WTC11 (cell line): ENCODE data around the gene KDM2A. TPM values are rescaled to one million over a fixed set of nuclear protein-coding genes. Genes with fewer than 3 reads are reported as not detected.
"Not testable (repeated sequence)": the region's sequence is repeated elsewhere in the genome, so short reads cannot be mapped to it uniquely, and the experiment has no call there.

ENCODE experiments used
- ATAC-seq: fragments of 200-7000 bp; cut with Tn5 transposase; 2 replicates; pipeline ENCODE4 v1.10.0; 2021; ENCODE audit warnings: mild to moderate bottlenecking, moderate library complexity
- CTCF ChIA-PET: fragments of 300-600 bp; sonication (Branson Sonifier 250); formaldehyde crosslinking; loops from one replicate; lab custom pipeline; 2021; ENCODE audit warnings: antibody characterized with exemption; lab: Charles Lee
- POLR2A ChIA-PET: fragments of 350-600 bp; sonication (Branson Sonifier 250); formaldehyde crosslinking; loops from one replicate; lab custom pipeline; 2021; ENCODE audit warnings: antibody characterized with exemption; lab: Charles Lee
- DNase-seq: peaks from one replicate; pipeline ENCODE4 v3.0.0; 2021; ENCODE audit warnings: low spot score
- H3K27ac Mint-ChIP-seq: 2 replicates; pipeline ENCODE4 v1.8.0; 2021; ENCODE audit warnings: mixed read lengths
- H3K27me3 Mint-ChIP-seq: 2 replicates; pipeline ENCODE4 v1.8.0; 2021; ENCODE audit warnings: low read depth, mild to moderate bottlenecking, moderate library complexity, mixed read lengths
- H3K36me3 Mint-ChIP-seq: 2 replicates; pipeline ENCODE4 v1.8.0; 2021; ENCODE audit warnings: mixed read lengths
- H3K4me1 Mint-ChIP-seq: 2 replicates; pipeline ENCODE4 v1.8.0; 2022; ENCODE audit warnings: mixed read lengths
- H3K4me3 Mint-ChIP-seq: 2 replicates; pipeline ENCODE4 v1.8.0; 2021; ENCODE audit warnings: mild to moderate bottlenecking, moderate library complexity, mixed read lengths
- H3K9me3 Mint-ChIP-seq: 2 replicates; pipeline ENCODE4 v1.8.0; 2021; ENCODE audit warnings: mixed read lengths
- ARID4B ChIP-seq: sonication (generic); formaldehyde crosslinking; IDR thresholded peaks from 2 replicates; pipeline ENCODE4 v1.8.0; 2023; ENCODE audit warnings: missing genetic modification reagents, mild to moderate bottlenecking, borderline replicate concordance
- ATF1 ChIP-seq: sonication (generic); formaldehyde crosslinking; IDR thresholded peaks from 2 replicates; pipeline ENCODE4 v1.8.1; 2023; ENCODE audit warnings: mild to moderate bottlenecking, moderate library complexity, missing genetic modification reagents
- CBFB ChIP-seq: sonication (generic); formaldehyde crosslinking; IDR thresholded peaks from 2 replicates; pipeline ENCODE4 v1.8.1; 2022; ENCODE audit warnings: mild to moderate bottlenecking, low read depth, missing genetic modification reagents
- ELF4 ChIP-seq: sonication (generic); formaldehyde crosslinking; IDR thresholded peaks from 2 replicates; pipeline ENCODE4 v1.8.1; 2022; ENCODE audit warnings: low read depth, mild to moderate bottlenecking, moderate library complexity, missing genetic modification reagents
- GTF2I ChIP-seq: fragments of 250-450 bp; sonication (Bioruptor Pico); conservative IDR thresholded peaks from 2 replicates; pipeline ENCODE4 v1.4.0; 2021; ENCODE audit warnings: mild to moderate bottlenecking
- MAX ChIP-seq: sonication (generic); formaldehyde crosslinking; IDR thresholded peaks from 2 replicates; pipeline ENCODE4 v1.8.0; 2022; ENCODE audit warnings: mild to moderate bottlenecking, missing genetic modification reagents
- TEAD4 ChIP-seq: sonication (generic); formaldehyde crosslinking; IDR thresholded peaks from 2 replicates; pipeline ENCODE4 v1.8.0; 2022; ENCODE audit warnings: mild to moderate bottlenecking, missing genetic modification reagents
- total RNA-seq: library from RNA; stranded (reverse); gene quantifications from 3 replicates; pipeline ENCODE4 v1.2.3, GENCODE V29; 2021
- TF ChIP-seq, protein P1 (sequence below): sonication (generic); formaldehyde crosslinking; IDR thresholded peaks from 2 replicates; pipeline ENCODE4 v1.8.1; 2023; ENCODE audit warnings: mild to moderate bottlenecking, missing genetic modification reagents, borderline replicate concordance

KDM2A gene
- total RNA-seq, 1 experiment from 2014 or later = 58.0 TPM

- POLR2A ChIA-PET = no interaction called here
- ATAC-seq (no peak), DNase-seq (no peak)
- peaks cover 15% of the 10 kb centered on the region for H3K4me1 Mint-ChIP-seq
- peak overlapping the region; percentile 69 for H3K4me3 Mint-ChIP-seq
- TF ChIP-seq ARID4B (CRISPR knock-in tag) = no peak
- peaks cover 30% of the 10 kb centered on the region for H3K27me3 Mint-ChIP-seq
- no peak overlapping the region for H3K27ac Mint-ChIP-seq
- peaks cover 13% of the 10 kb centered on the region for H3K36me3 Mint-ChIP-seq
- CTCF ChIA-PET = no interaction called here
- H3K9me3 Mint-ChIP-seq = no peaks in the 10 kb centered on the region
Measured at GRCh38 chr11:67260406-67260805, 141.3 kb downstream of the KDM2A start.

DNA sequence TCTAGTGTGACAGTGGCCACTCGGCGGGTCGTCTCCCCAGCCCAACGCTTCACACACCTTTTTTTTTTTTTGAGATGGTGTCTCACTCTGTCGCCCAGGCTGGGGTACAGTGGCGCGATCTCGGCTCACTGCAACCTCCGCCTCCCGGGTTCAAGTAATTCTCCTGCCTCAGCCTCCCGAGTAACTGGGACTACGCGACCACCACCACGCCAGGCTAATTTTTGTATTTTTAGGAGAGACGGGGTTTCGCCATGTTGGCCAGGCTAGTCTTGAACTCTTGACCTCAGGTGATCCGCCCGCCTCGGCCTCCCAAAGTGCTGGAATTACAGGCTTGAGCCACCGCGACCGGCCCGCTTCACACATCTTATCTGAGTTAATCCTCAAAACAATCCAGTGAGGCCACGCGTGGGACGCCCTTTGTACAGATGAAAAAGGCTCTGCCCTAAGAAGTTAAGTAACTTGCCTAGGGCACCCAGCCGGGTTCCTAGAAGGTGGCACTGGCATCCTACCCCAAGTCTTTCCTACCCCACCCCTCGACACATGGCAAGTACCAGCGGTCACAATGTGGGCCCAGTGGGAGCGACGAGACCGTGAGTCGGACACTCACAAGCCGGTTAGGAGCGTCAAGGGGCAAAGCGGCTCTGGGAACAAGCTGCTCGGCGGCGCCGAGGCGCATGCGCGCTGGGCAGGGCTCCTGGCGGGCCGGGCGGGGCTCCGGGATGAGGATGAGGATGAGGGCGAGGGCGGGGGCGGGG lies 142.0 kb downstream of the KDM2A start:
- not testable (repeated sequence) for H3K36me3 Mint-ChIP-seq, H3K27ac Mint-ChIP-seq, H3K9me3 Mint-ChIP-seq
- CTCF ChIA-PET = interaction anchor here (0.6 to 4.6 kb wide), 38 partner anchors 7 to 872 kb away, joined by 3 to 122 read pairs (median 7); partner anchors contain the start of genes ANKRD13D, KDM2A, POLD4 and PPP1CA
- TF ChIP-seq CBFB (0 out of 2 replicates have a peak, but pooled peaks have one; percentile 28), MAX (0 out of 2 replicates have a peak, but pooled peaks have one; percentile 17)
- POLR2A ChIA-PET = interaction anchor here (1.2 to 1.5 kb wide), 2 partner anchors 21 to 42 kb away, joined by 3 to 5 read pairs; no protein-coding TSS in a partner anchor
- H3K27me3 Mint-ChIP-seq = peaks cover 34% of the 10 kb centered on the region
- H3K4me3 Mint-ChIP-seq = peak overlapping the region; percentile 69
- peak; percentile 15 for ATAC-seq
- peaks cover 18% of the 10 kb centered on the region for H3K4me1 Mint-ChIP-seq
- DNase-seq = peak; percentile 83

DNA sequence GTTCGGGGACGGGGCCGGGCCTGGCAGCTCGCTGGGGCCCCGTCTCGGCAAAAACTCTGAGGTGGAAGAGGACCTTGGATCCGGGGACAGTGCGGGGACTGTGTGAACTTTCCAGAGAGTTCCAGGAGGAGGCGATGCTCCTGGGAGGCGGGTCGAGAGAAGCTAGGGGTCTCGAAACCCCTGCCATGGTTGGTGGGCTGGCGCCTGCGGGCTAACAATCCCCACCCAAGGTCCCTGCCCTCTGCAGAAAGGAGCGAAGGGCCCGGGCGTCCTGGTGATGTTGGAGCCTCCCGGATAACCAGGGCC lies 142.5 kb downstream of the KDM2A start:
- peaks cover 18% of the 10 kb centered on the region for H3K4me1 Mint-ChIP-seq
- H3K27ac Mint-ChIP-seq = no peak overlapping the region
- peak overlapping the region; percentile 69 for H3K4me3 Mint-ChIP-seq
- DNase-seq = no peak
- POLR2A ChIA-PET = interaction anchor here (0.6 to 1.5 kb wide), 3 partner anchors 16 to 41 kb away, joined by 3 to 5 read pairs (median 3); no protein-coding TSS in a partner anchor
- ATAC-seq = peak; percentile 15
- H3K36me3 Mint-ChIP-seq = peaks cover 6% of the 10 kb centered on the region
- TF ChIP-seq ATF1 (CRISPR knock-in tag) (no peak), TEAD4 (CRISPR knock-in tag) (no peak), MAX (no peak), GTF2I (peak; percentile 82), ELF4 (CRISPR knock-in tag) (no peak)
- TF ChIP-seq, protein P1, sequence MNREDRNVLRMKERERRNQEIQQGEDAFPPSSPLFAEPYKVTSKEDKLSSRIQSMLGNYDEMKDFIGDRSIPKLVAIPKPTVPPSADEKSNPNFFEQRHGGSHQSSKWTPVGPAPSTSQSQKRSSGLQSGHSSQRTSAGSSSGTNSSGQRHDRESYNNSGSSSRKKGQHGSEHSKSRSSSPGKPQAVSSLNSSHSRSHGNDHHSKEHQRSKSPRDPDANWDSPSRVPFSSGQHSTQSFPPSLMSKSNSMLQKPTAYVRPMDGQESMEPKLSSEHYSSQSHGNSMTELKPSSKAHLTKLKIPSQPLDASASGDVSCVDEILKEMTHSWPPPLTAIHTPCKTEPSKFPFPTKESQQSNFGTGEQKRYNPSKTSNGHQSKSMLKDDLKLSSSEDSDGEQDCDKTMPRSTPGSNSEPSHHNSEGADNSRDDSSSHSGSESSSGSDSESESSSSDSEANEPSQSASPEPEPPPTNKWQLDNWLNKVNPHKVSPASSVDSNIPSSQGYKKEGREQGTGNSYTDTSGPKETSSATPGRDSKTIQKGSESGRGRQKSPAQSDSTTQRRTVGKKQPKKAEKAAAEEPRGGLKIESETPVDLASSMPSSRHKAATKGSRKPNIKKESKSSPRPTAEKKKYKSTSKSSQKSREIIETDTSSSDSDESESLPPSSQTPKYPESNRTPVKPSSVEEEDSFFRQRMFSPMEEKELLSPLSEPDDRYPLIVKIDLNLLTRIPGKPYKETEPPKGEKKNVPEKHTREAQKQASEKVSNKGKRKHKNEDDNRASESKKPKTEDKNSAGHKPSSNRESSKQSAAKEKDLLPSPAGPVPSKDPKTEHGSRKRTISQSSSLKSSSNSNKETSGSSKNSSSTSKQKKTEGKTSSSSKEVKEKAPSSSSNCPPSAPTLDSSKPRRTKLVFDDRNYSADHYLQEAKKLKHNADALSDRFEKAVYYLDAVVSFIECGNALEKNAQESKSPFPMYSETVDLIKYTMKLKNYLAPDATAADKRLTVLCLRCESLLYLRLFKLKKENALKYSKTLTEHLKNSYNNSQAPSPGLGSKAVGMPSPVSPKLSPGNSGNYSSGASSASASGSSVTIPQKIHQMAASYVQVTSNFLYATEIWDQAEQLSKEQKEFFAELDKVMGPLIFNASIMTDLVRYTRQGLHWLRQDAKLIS (CRISPR knock-in tag) = no peak
- no peaks in the 10 kb centered on the region for H3K9me3 Mint-ChIP-seq
- H3K27me3 Mint-ChIP-seq = peaks cover 34% of the 10 kb centered on the region
- CTCF ChIA-PET = interaction anchor here (0.6 to 4.6 kb wide), 46 partner anchors 8 to 873 kb away, joined by 3 to 122 read pairs (median 6); partner anchors contain the start of genes ANKRD13D, KDM2A, POLD4 and PPP1CA
